ENCODE measurements around the gene TXNRD1. TPM values are rescaled to one million over a fixed set of nuclear protein-coding genes. Genes with fewer than 3 reads are reported as not detected.
"Not testable (repeated sequence)": the region's sequence is repeated elsewhere in the genome, so short reads cannot be mapped to it uniquely, and the experiment has no call there.

The TXNRD1 gene
- total RNA-seq, 1 donor from 2014 or later: 98.0 TPM

- DNase-seq: no peak
- peaks cover 90% of the 10 kb centered on the region for H3K36me3 ChIP-seq
Measured at GRCh38 chr12:104323899-104324298, 108.3 kb downstream of the TXNRD1 start.

GRCh38 chr12:104328278-104328677 lies 112.7 kb downstream of the TXNRD1 start:
- DNase-seq; H3K4me3 ChIP-seq; H3K27ac ChIP-seq (replicated peaks); intact Hi-C loops (cut with micrococcal nuclease); H3K27me3 ChIP-seq (ENCODE audit: low read depth); H3K9me3 ChIP-seq (replicated peaks); H3K4me1 ChIP-seq: not testable (repeated sequence)
- H3K36me3 ChIP-seq: peaks cover 89% of the 10 kb centered on the region

More at GRCh38 chr12:104323899-104324298, 108.3 kb downstream of the TXNRD1 start:
- Histone ChIP-seq H3K4me3 (no peak overlapping the region), H3K27ac (replicated peaks) (no peak overlapping the region), H3K4me1 (no peaks in the 10 kb centered on the region), H3K27me3 (ENCODE audit: low read depth) (no peaks in the 10 kb centered on the region), H3K9me3 (replicated peaks) (no peaks in the 10 kb centered on the region)
- no peak for TF ChIP-seq CTCF (IDR thresholded peaks at IDR 0.05; ENCODE audit: borderline replicate concordance)
- intact Hi-C loops (cut with micrococcal nuclease): no loop called here

- TF ChIP-seq CTCF (IDR thresholded peaks at IDR 0.05; ENCODE audit: borderline replicate concordance): no peak
- intact Hi-C loops (cut with micrococcal nuclease): no loop called here
Measured at GRCh38 chr12:104328790-104329189, 113.2 kb downstream of the TXNRD1 start.

GRCh38 chr12:104329707-104330532 lies 114.3 kb downstream of the TXNRD1 start:
- H3K4me1 ChIP-seq: no peaks in the 10 kb centered on the region
- no peaks in the 10 kb centered on the region for H3K27me3 ChIP-seq (ENCODE audit: low read depth)
- no peak for TF ChIP-seq CTCF (IDR thresholded peaks at IDR 0.05; ENCODE audit: borderline replicate concordance)
- intact Hi-C loops (cut with micrococcal nuclease): no loop called here
- H3K9me3 ChIP-seq (replicated peaks): no peaks in the 10 kb centered on the region
- H3K4me3 ChIP-seq: no peak overlapping the region
- DNase-seq: no peak
- peaks cover 92% of the 10 kb centered on the region for H3K36me3 ChIP-seq
- H3K27ac ChIP-seq (replicated peaks): no peak overlapping the region

More at GRCh38 chr12:104328790-104329189, 113.2 kb downstream of the TXNRD1 start:
- Histone ChIP-seq H3K4me3 (no peak overlapping the region), H3K4me1 (no peaks in the 10 kb centered on the region), H3K9me3 (replicated peaks) (no peaks in the 10 kb centered on the region), H3K27me3 (ENCODE audit: low read depth) (no peaks in the 10 kb centered on the region), H3K27ac (replicated peaks) (no peak overlapping the region), H3K36me3 (peaks cover 92% of the 10 kb centered on the region)
- no peak for DNase-seq

GRCh38 chr12:104331376-104331775 lies 115.8 kb downstream of the TXNRD1 start:
- no peaks in the 10 kb centered on the region for H3K9me3 ChIP-seq (replicated peaks)
- peaks cover 92% of the 10 kb centered on the region for H3K36me3 ChIP-seq
- no peaks in the 10 kb centered on the region for H3K27me3 ChIP-seq (ENCODE audit: low read depth)
- TF ChIP-seq CTCF (IDR thresholded peaks at IDR 0.05; ENCODE audit: borderline replicate concordance): no peak
- no peaks in the 10 kb centered on the region for H3K4me1 ChIP-seq
- H3K4me3 ChIP-seq: no peak overlapping the region
- intact Hi-C loops (cut with micrococcal nuclease): no loop called here
- no peak overlapping the region for H3K27ac ChIP-seq (replicated peaks)
- DNase-seq: no peak

- H3K27ac ChIP-seq (replicated peaks); DNase-seq; H3K27me3 ChIP-seq (ENCODE audit: low read depth); H3K4me1 ChIP-seq; intact Hi-C loops (cut with micrococcal nuclease); H3K9me3 ChIP-seq (replicated peaks); H3K4me3 ChIP-seq: not testable (repeated sequence)
- peaks cover 92% of the 10 kb centered on the region for H3K36me3 ChIP-seq
Measured at GRCh38 chr12:104332273-104332672, 116.7 kb downstream of the TXNRD1 start.
